Muscle of leg (tissue), 9 donors: ENCODE data around the gene SEMA3B. TPM values are rescaled to one million over a fixed set of nuclear protein-coding genes. Genes with fewer than 3 reads are reported as not detected.

Experiments
- polyA plus RNA-seq, 8 donors: library from polyadenylated mRNA; unstranded; fragments of 120-200 nt; gene quantifications; one replicate each; pipeline versions ENCODE4 v1.2.1 to v1.2.3, GENCODE V29; 2013; ENCODE audit warnings: inconsistent platforms in 1 of 8, low replicate concordance in 1 of 8; ENCODE audit not compliant: insufficient read length in 8 of 8, insufficient read depth in 1 of 8
- total RNA-seq: library from RNA; stranded (reverse); fragments of 120-200 nt; gene quantifications from one replicate; pipeline ENCODE4 v1.2.4, GENCODE V29; 2013

The SEMA3B gene
- total and polyA plus RNA-seq, 9 donors, result 31.8 to 53.7 (median 40.5) TPM

Other genes with a start within 250 kb of the SEMA3B start
- 161 TPM for gene RBM5, start 180.2 kb upstream of the SEMA3B start, total RNA-seq
- 100 to 1,000 TPM; 126 to 206 (median 157) TPM for gene RBM5, start 180.2 kb upstream of the SEMA3B start, polyA plus RNA-seq
- gene SEMA3F, start 113.8 kb upstream of the SEMA3B start, total RNA-seq, result 9.1 TPM
- gene SEMA3F, start 113.8 kb upstream of the SEMA3B start, polyA plus RNA-seq, result 10 to 100 TPM in 6 of 8 donors, 1 to 10 TPM in 2; 9.9 to 28.6 (median 14.4) TPM
- gene GNAT1, start 77.5 kb upstream of the SEMA3B start, total RNA-seq, result not detected
- under 1 TPM in 2 of 8 donors, not detected in 6; 0.26 to 0.34 TPM for gene GNAT1, start 77.5 kb upstream of the SEMA3B start, polyA plus RNA-seq
- gene SLC38A3, start 63.9 kb upstream of the SEMA3B start, total RNA-seq, result 1.7 TPM
- 1 to 10 TPM; 1.7 to 4.4 (median 2.5) TPM for gene SLC38A3, start 63.9 kb upstream of the SEMA3B start, polyA plus RNA-seq
- 116 TPM for gene GNAI2, start 32.9 kb upstream of the SEMA3B start, total RNA-seq
- 100 to 1,000 TPM; 153 to 222 (median 191) TPM for gene GNAI2, start 32.9 kb upstream of the SEMA3B start, polyA plus RNA-seq
- gene LSMEM2, start 9.9 kb downstream of the SEMA3B start, total RNA-seq, result 25.4 TPM
- gene LSMEM2, start 9.9 kb downstream of the SEMA3B start, polyA plus RNA-seq, result 10 to 100 TPM; 11.1 to 33.1 (median 27.8) TPM
- 36.9 TPM for gene IFRD2, start 23.3 kb downstream of the SEMA3B start, total RNA-seq
- 10 to 100 TPM; 46.4 to 68.1 (median 61.2) TPM for gene IFRD2, start 23.3 kb downstream of the SEMA3B start, polyA plus RNA-seq
- 1.3 TPM for gene HYAL3, start 30.3 kb downstream of the SEMA3B start, total RNA-seq
- gene HYAL3, start 30.3 kb downstream of the SEMA3B start, polyA plus RNA-seq, result 1 to 10 TPM; 1.3 to 3.0 (median 2.2) TPM
- 5.1 TPM for gene NAA80, start 30.3 kb downstream of the SEMA3B start, total RNA-seq
- 1 to 10 TPM; 5.4 to 8.3 (median 6.3) TPM for gene NAA80, start 30.3 kb downstream of the SEMA3B start, polyA plus RNA-seq
- 1.3 TPM for gene HYAL1, start 34.4 kb downstream of the SEMA3B start, total RNA-seq
- 1 to 10 TPM in 7 of 8 donors, under 1 TPM in 1; 0.86 to 2.5 (median 1.7) TPM for gene HYAL1, start 34.4 kb downstream of the SEMA3B start, polyA plus RNA-seq
- gene HYAL2, start 53.6 kb downstream of the SEMA3B start, total RNA-seq, result 51.6 TPM
- 10 to 100 TPM; 34.3 to 49.5 (median 46.9) TPM for gene HYAL2, start 53.6 kb downstream of the SEMA3B start, polyA plus RNA-seq
- gene TUSC2, start 59.1 kb downstream of the SEMA3B start, total RNA-seq, result 12.8 TPM
- 10 to 100 TPM; 13.7 to 19.2 (median 17.4) TPM for gene TUSC2, start 59.1 kb downstream of the SEMA3B start, polyA plus RNA-seq
- gene RASSF1, start 71.7 kb downstream of the SEMA3B start, total RNA-seq, result 33.9 TPM
- 10 to 100 TPM; 34.9 to 47.7 (median 38.8) TPM for gene RASSF1, start 71.7 kb downstream of the SEMA3B start, polyA plus RNA-seq
- gene ZMYND10, start 76.6 kb downstream of the SEMA3B start, total RNA-seq, result 0.49 TPM
- gene ZMYND10, start 76.6 kb downstream of the SEMA3B start, polyA plus RNA-seq, result 1 to 10 TPM in 4 of 8 donors, under 1 TPM in 4; 0.90 to 1.8 (median 1.1) TPM
- gene NPRL2, start 81.6 kb downstream of the SEMA3B start, total RNA-seq, result 18.9 TPM
- gene NPRL2, start 81.6 kb downstream of the SEMA3B start, polyA plus RNA-seq, result 10 to 100 TPM; 18.2 to 23.9 (median 20.2) TPM
- 8.3 TPM for gene CYB561D2, start 81.7 kb downstream of the SEMA3B start, total RNA-seq
- gene CYB561D2, start 81.7 kb downstream of the SEMA3B start, polyA plus RNA-seq, result 1 to 10 TPM; 6.1 to 9.1 (median 7.5) TPM
- 25.3 TPM for gene TMEM115, start 90.4 kb downstream of the SEMA3B start, total RNA-seq
- gene TMEM115, start 90.4 kb downstream of the SEMA3B start, polyA plus RNA-seq, result 10 to 100 TPM; 23.0 to 31.3 (median 26.2) TPM
- 3.0 TPM for gene CACNA2D2, start 234.5 kb downstream of the SEMA3B start, total RNA-seq
- gene CACNA2D2, start 234.5 kb downstream of the SEMA3B start, polyA plus RNA-seq, result 10 to 100 TPM in 3 of 8 donors, 1 to 10 TPM in 5; 6.1 to 12.6 (median 9.4) TPM